ENCODE results near the gene CRYL1.

GRCh38 chr13:20438801-20439200 lies 86.9 kb downstream of the CRYL1 start:
- TF ChIP-seq POLR2A (IDR thresholded peaks at IDR 0.05; ENCODE audit: low read depth, low read length), result no peak
- no peak for TF ChIP-seq POLR2AphosphoS5 (IDR thresholded peaks at IDR 0.05; ENCODE audit: low read depth, low read length)
